Sigmoid colon (tissue), 4 donors: Measurements from ENCODE around the gene PER3.

Experiments
- CTCF ChIP-seq, 4 experiments: fragments of 450-650 bp in 3 of 4; fragments of 200-600 bp in 1 of 4; IDR thresholded peaks; one replicate each; pipeline ENCODE4 v1.5.1; 2016 to 2019; ENCODE audit warnings: antibody characterized with exemption in 4 of 4, mild to moderate bottlenecking in 3 of 4, moderate library complexity in 2 of 4
- EP300 ChIP-seq, 4 donors: sonication (generic); formaldehyde crosslinking; IDR thresholded peaks; one replicate each; pipeline ENCODE4 v1.6.1; 2017; ENCODE audit warnings: antibody characterized with exemption in 4 of 4
- POLR2A ChIP-seq, 2 donors: fragments of 450-650 bp; IDR thresholded peaks; one replicate each; pipeline ENCODE4 v1.6.1; 2016; ENCODE audit warnings: antibody characterized with exemption in 2 of 2, mild to moderate bottlenecking in 2 of 2, moderate library complexity in 2 of 2
- POLR2AphosphoS5 ChIP-seq, 4 donors: sonication (generic); formaldehyde crosslinking; IDR thresholded peaks; one replicate each; pipeline ENCODE4 v1.6.1; 2017; ENCODE audit warnings: antibody characterized with exemption in 4 of 4

GRCh38 chr1:7852804-7853683, 69.0 kb downstream of the PER3 start, which contains the start of gene UTS2:
- TF ChIP-seq CTCF (IDR thresholded peaks at IDR 0.05) (no peak), POLR2A (IDR thresholded peaks at IDR 0.05) (no peak), EP300 (IDR thresholded peaks at IDR 0.05) (no peak), POLR2AphosphoS5 (IDR thresholded peaks at IDR 0.05) (no peak)
